Muscle layer of duodenum (tissue), 2 donors: ENCODE data around the gene USH2A.

Experiments
- H3K27ac ChIP-seq: one replicate; pipeline ENCODE4 v1.7.0; 2013; ENCODE audit warnings: mild to moderate bottlenecking, low read length
- H3K27me3 ChIP-seq: one replicate; pipeline ENCODE4 v1.7.0; 2013; ENCODE audit warnings: low read depth, mild to moderate bottlenecking, control low read depth, low read length
- H3K36me3 ChIP-seq, 2 donors: one replicate each; pipeline ENCODE4 v1.7.0; 2013; ENCODE audit warnings: low read length in 2 of 2, control low read depth in 1 of 2, mild to moderate bottlenecking in 1 of 2; ENCODE audit not compliant: insufficient read depth in 2 of 2, control insufficient read depth in 1 of 2
- H3K4me1 ChIP-seq, 2 donors: one replicate each; pipeline ENCODE4 v1.7.0; 2013; ENCODE audit warnings: low read length in 2 of 2, mild to moderate bottlenecking in 2 of 2, control low read depth in 1 of 2, moderate library complexity in 1 of 2; ENCODE audit not compliant: insufficient read depth in 2 of 2, control insufficient read depth in 1 of 2
- H3K4me3 ChIP-seq, 2 donors: one replicate each; pipeline ENCODE4 v1.7.0; 2013; ENCODE audit warnings: low read length in 2 of 2, low read depth in 1 of 2, mild to moderate bottlenecking in 1 of 2
- H3K9me3 ChIP-seq, 2 donors: one replicate each; pipeline ENCODE4 v1.7.0; 2013; ENCODE audit warnings: low read length in 2 of 2, control low read depth in 1 of 2, mild to moderate bottlenecking in 1 of 2; ENCODE audit not compliant: control insufficient read depth in 1 of 2
- donor health status: healthy.

The USH2A gene

GRCh38 chr1:215926670-215927069 lies 496.6 kb downstream of the USH2A start:
- Histone ChIP-seq H3K9me3 (no peaks in the 10 kb centered on the region), H3K4me3 (no peak overlapping the region), H3K27ac (no peak overlapping the region), H3K36me3 (no peaks in the 10 kb centered on the region), H3K27me3 (no peaks in the 10 kb centered on the region), H3K4me1 (no peaks in the 10 kb centered on the region)

GRCh38 chr1:215923129-215923824 lies 500.0 kb downstream of the USH2A start:
- Histone ChIP-seq H3K36me3 (no peaks in the 10 kb centered on the region), H3K4me1 (no peaks in the 10 kb centered on the region), H3K27me3 (no peaks in the 10 kb centered on the region), H3K9me3 (no peaks in the 10 kb centered on the region), H3K4me3 (no peak overlapping the region), H3K27ac (no peak overlapping the region)

GRCh38 chr1:215911406-215911968 lies 511.8 kb downstream of the USH2A start:
- H3K27ac ChIP-seq = no peak overlapping the region
- H3K9me3 ChIP-seq = peaks cover 0 to 4% of the 10 kb centered on the region in 2 donors
- H3K4me1 ChIP-seq = no peaks in the 10 kb centered on the region
- H3K27me3 ChIP-seq = no peaks in the 10 kb centered on the region
- no peak overlapping the region for H3K4me3 ChIP-seq
- no peaks in the 10 kb centered on the region for H3K36me3 ChIP-seq

GRCh38 chr1:215905493-215906115 lies 517.6 kb downstream of the USH2A start:
- Histone ChIP-seq H3K4me3 (no peak overlapping the region), H3K4me1 (no peaks in the 10 kb centered on the region), H3K36me3 (no peaks in the 10 kb centered on the region), H3K27ac (no peak overlapping the region), H3K27me3 (no peaks in the 10 kb centered on the region), H3K9me3 (no peaks in the 10 kb centered on the region)

- Histone ChIP-seq H3K4me1 (no peaks in the 10 kb centered on the region), H3K27me3 (no peaks in the 10 kb centered on the region), H3K4me3 (no peak overlapping the region), H3K9me3 (no peaks in the 10 kb centered on the region), H3K36me3 (no peaks in the 10 kb centered on the region), H3K27ac (no peak overlapping the region)
These were observed 522.6 kb downstream of the USH2A start for GRCh38 chr1:215900684-215901083.

GRCh38 chr1:215899901-215900300 lies 523.3 kb downstream of the USH2A start:
- Histone ChIP-seq H3K9me3 (no peaks in the 10 kb centered on the region), H3K4me1 (no peaks in the 10 kb centered on the region), H3K36me3 (no peaks in the 10 kb centered on the region), H3K4me3 (no peak overlapping the region), H3K27me3 (no peaks in the 10 kb centered on the region), H3K27ac (no peak overlapping the region)

GRCh38 chr1:215895893-215896292 lies 527.4 kb downstream of the USH2A start:
- Histone ChIP-seq H3K27ac (no peak overlapping the region), H3K27me3 (no peaks in the 10 kb centered on the region), H3K36me3 (no peaks in the 10 kb centered on the region), H3K4me3 (no peak overlapping the region), H3K9me3 (no peaks in the 10 kb centered on the region), H3K4me1 (no peaks in the 10 kb centered on the region)

GRCh38 chr1:215895276-215895675 lies 528.0 kb downstream of the USH2A start:
- H3K4me1 ChIP-seq = no peaks in the 10 kb centered on the region
- H3K27me3 ChIP-seq = no peaks in the 10 kb centered on the region
- H3K27ac ChIP-seq = no peak overlapping the region
- no peaks in the 10 kb centered on the region for H3K36me3 ChIP-seq
- no peaks in the 10 kb centered on the region for H3K9me3 ChIP-seq
- no peak overlapping the region for H3K4me3 ChIP-seq

GRCh38 chr1:215894617-215895016 lies 528.6 kb downstream of the USH2A start:
- no peaks in the 10 kb centered on the region for H3K27me3 ChIP-seq
- H3K4me1 ChIP-seq = no peaks in the 10 kb centered on the region
- no peak overlapping the region for H3K27ac ChIP-seq
- H3K9me3 ChIP-seq = no peaks in the 10 kb centered on the region
- no peaks in the 10 kb centered on the region for H3K36me3 ChIP-seq
- no peak overlapping the region for H3K4me3 ChIP-seq

- Histone ChIP-seq H3K27me3 (no peaks in the 10 kb centered on the region), H3K4me3 (no peak overlapping the region), H3K9me3 (no peaks in the 10 kb centered on the region), H3K36me3 (no peaks in the 10 kb centered on the region), H3K4me1 (no peaks in the 10 kb centered on the region), H3K27ac (no peak overlapping the region)
These were observed 531.8 kb downstream of the USH2A start for GRCh38 chr1:215891266-215892057.

GRCh38 chr1:215890438-215890837 lies 532.8 kb downstream of the USH2A start:
- no peaks in the 10 kb centered on the region for H3K36me3 ChIP-seq
- no peaks in the 10 kb centered on the region for H3K27me3 ChIP-seq
- H3K9me3 ChIP-seq = no peaks in the 10 kb centered on the region
- no peaks in the 10 kb centered on the region for H3K4me1 ChIP-seq
- no peak overlapping the region for H3K27ac ChIP-seq
- H3K4me3 ChIP-seq = no peak overlapping the region
